OCI-LY1 (cell line): Measurements from ENCODE around the gene SOX12.

ENCODE experiments used
- H2AFZ ChIP-seq: fragments of 200-600 bp; sonication (generic), shearing (Covaris generic); 2 replicates; pipeline ENCODE4 v1.6.0; 2014; ENCODE audit warnings: antibody characterized with exemption, mild to moderate bottlenecking, low read length
- H3F3A ChIP-seq: fragments of 200-600 bp; sonication (generic), shearing (Covaris generic); 2 replicates; pipeline ENCODE4 v1.6.0; 2014; ENCODE audit warnings: mild to moderate bottlenecking, antibody characterized with exemption, low read length, moderate library complexity; ENCODE audit not compliant: insufficient read depth
- H3K27ac ChIP-seq: fragments of 200-600 bp; sonication (generic); 2 replicates; pipeline ENCODE4 v1.5.1; 2014; ENCODE audit warnings: low read length, mixed run types, mild to moderate bottlenecking, low read depth; ENCODE audit not compliant: poor library complexity, severe bottlenecking
- H3K27me3 ChIP-seq: fragments of 200-600 bp; sonication (generic); 2 replicates; pipeline ENCODE4 v1.6.0; 2014; ENCODE audit warnings: antibody characterized with exemption, mild to moderate bottlenecking, low read length, moderate library complexity; ENCODE audit not compliant: insufficient read depth
- H3K36me3 ChIP-seq: fragments of 200-600 bp; sonication (generic); 2 replicates; pipeline ENCODE4 v1.6.1; 2014; ENCODE audit warnings: mild to moderate bottlenecking, antibody characterized with exemption, low read length, moderate library complexity, mixed read lengths; ENCODE audit not compliant: insufficient read depth
- H3K4me1 ChIP-seq: fragments of 200-600 bp; sonication (generic); 2 replicates; pipeline ENCODE4 v1.5.1; 2014; ENCODE audit warnings: mild to moderate bottlenecking, low read length, moderate library complexity; ENCODE audit not compliant: insufficient read depth, severe bottlenecking
- H3K4me2 ChIP-seq: fragments of 200-600 bp; sonication (generic), shearing (Covaris generic); 2 replicates; pipeline ENCODE4 v1.6.1; 2014; ENCODE audit warnings: low read length
- H3K4me3 ChIP-seq: fragments of 200-600 bp; sonication (generic); 2 replicates; pipeline ENCODE4 v1.5.1; 2014; ENCODE audit warnings: low read length, low read depth, mild to moderate bottlenecking, mixed read lengths; ENCODE audit not compliant: poor library complexity, severe bottlenecking
- H3K79me2 ChIP-seq: fragments of 200-600 bp; shearing (Covaris generic); 2 replicates; pipeline ENCODE4 v1.6.1; 2016; ENCODE audit warnings: mixed run types, low read length, mixed read lengths; ENCODE audit not compliant: insufficient read depth
- H3K9ac ChIP-seq: fragments of 200-600 bp; sonication (generic), shearing (Covaris generic); 2 replicates; pipeline ENCODE4 v1.6.1; 2014; ENCODE audit warnings: mild to moderate bottlenecking, low read length, mixed read lengths
- H3K9me2 ChIP-seq: fragments of 200-600 bp; sonication (generic), shearing (Covaris generic); 2 replicates; pipeline ENCODE4 v1.6.1; 2014; ENCODE audit warnings: low read depth, mild to moderate bottlenecking, low read length, mixed read lengths
- H3K9me3 ChIP-seq: fragments of 200-600 bp; shearing (Covaris generic); 2 replicates; pipeline ENCODE4 v1.6.1; 2014; ENCODE audit warnings: low read length, mixed read lengths
- H4K20me1 ChIP-seq: fragments of 200-600 bp; sonication (generic), shearing (Covaris generic); 2 replicates; pipeline ENCODE4 v1.6.0; 2016; ENCODE audit warnings: mild to moderate bottlenecking, low read length; ENCODE audit not compliant: insufficient read depth
- CTCF ChIP-seq: fragments of 200-600 bp; sonication (generic), shearing (Covaris generic); IDR thresholded peaks from 2 replicates; pipeline ENCODE4 v1.5.1; 2017; ENCODE audit warnings: mild to moderate bottlenecking, antibody characterized with exemption, low read length, moderate library complexity, mixed read lengths
- EZH2 ChIP-seq: fragments of 200-600 bp; sonication (generic), shearing (Covaris generic); IDR thresholded peaks from 2 replicates; pipeline ENCODE4 v1.8.0; 2017; ENCODE audit warnings: borderline replicate concordance, mixed run types, mild to moderate bottlenecking, antibody characterized with exemption, low read length, moderate library complexity, mixed read lengths

The SOX12 gene

GRCh38 chr20:363319-364078 lies 38.1 kb downstream of the SOX12 start:
- no peak overlapping the region for H2AFZ ChIP-seq
- H3K27me3 ChIP-seq: peaks cover 5% of the 10 kb centered on the region; the same call in 1 of the 2 replicates
- no peaks in the 10 kb centered on the region for H3K9me3 ChIP-seq
- H3K9ac ChIP-seq: no peak overlapping the region
- H3K9me2 ChIP-seq: no peaks in the 10 kb centered on the region
- TF ChIP-seq EZH2 (no peak), CTCF (no peak)
- no peak overlapping the region for H3K4me2 ChIP-seq
- no peak overlapping the region for H3K27ac ChIP-seq
- no peaks in the 10 kb centered on the region for H3K36me3 ChIP-seq
- no peaks in the 10 kb centered on the region for H3K79me2 ChIP-seq
- H4K20me1 ChIP-seq: no peaks in the 10 kb centered on the region
- H3F3A ChIP-seq: peaks cover 2% of the 10 kb centered on the region; the same call in 1 of the 2 replicates
- H3K4me3 ChIP-seq: no peak overlapping the region
- peaks cover 23% of the 10 kb centered on the region for H3K4me1 ChIP-seq

- no peak overlapping the region for H3K9ac ChIP-seq
- no peaks in the 10 kb centered on the region for H3K27me3 ChIP-seq
- H3K4me3 ChIP-seq: no peak overlapping the region
- no peaks in the 10 kb centered on the region for H3K79me2 ChIP-seq
- H3K4me1 ChIP-seq: peaks cover 16% of the 10 kb centered on the region
- H3K4me2 ChIP-seq: no peak overlapping the region
- no peaks in the 10 kb centered on the region for H3K9me2 ChIP-seq
- H3K9me3 ChIP-seq: no peaks in the 10 kb centered on the region
- no peak for TF ChIP-seq CTCF
- TF ChIP-seq EZH2: no peak
- H2AFZ ChIP-seq: no peak overlapping the region
- H3K36me3 ChIP-seq: no peaks in the 10 kb centered on the region
- H3K27ac ChIP-seq: no peak overlapping the region
- H4K20me1 ChIP-seq: no peaks in the 10 kb centered on the region
- peaks cover 2% of the 10 kb centered on the region; the same call in 1 of the 2 replicates for H3F3A ChIP-seq
Observed at GRCh38 chr20:364905-365794, 39.8 kb downstream of the SOX12 start.

GRCh38 chr20:366041-366718 lies 40.8 kb downstream of the SOX12 start:
- no peaks in the 10 kb centered on the region for H4K20me1 ChIP-seq
- no peak overlapping the region for H2AFZ ChIP-seq
- H3K4me2 ChIP-seq: no peak overlapping the region
- H3K79me2 ChIP-seq: no peaks in the 10 kb centered on the region
- TF ChIP-seq EZH2: no peak
- TF ChIP-seq CTCF: no peak
- H3K27ac ChIP-seq: no peak overlapping the region
- H3K9ac ChIP-seq: no peak overlapping the region
- H3K4me3 ChIP-seq: no peak overlapping the region
- no peaks in the 10 kb centered on the region for H3K9me3 ChIP-seq
- H3K4me1 ChIP-seq: peaks cover 15% of the 10 kb centered on the region
- H3K9me2 ChIP-seq: no peaks in the 10 kb centered on the region
- peaks cover 2% of the 10 kb centered on the region; the same call in 1 of the 2 replicates for H3F3A ChIP-seq
- no peaks in the 10 kb centered on the region for H3K27me3 ChIP-seq
- H3K36me3 ChIP-seq: no peaks in the 10 kb centered on the region
